Body of pancreas (tissue), 4 donors: Measurements from ENCODE around the gene WWC2.

Experiments
- CTCF ChIP-seq, 7 experiments: fragments of 450-650 bp in 4 of 7; fragments of 200-600 bp in 3 of 7; sonication (generic) in 3 of 7; IDR thresholded peaks; one replicate each; pipeline ENCODE4 v1.5.1; 2016 to 2019; ENCODE audit warnings: antibody characterized with exemption in 7 of 7
- POLR2A ChIP-seq, 3 donors: fragments of 450-650 bp; IDR thresholded peaks; one replicate each; pipeline ENCODE4 v1.6.1; 2016; ENCODE audit warnings: antibody characterized with exemption in 3 of 3, mild to moderate bottlenecking in 2 of 3

DNA sequence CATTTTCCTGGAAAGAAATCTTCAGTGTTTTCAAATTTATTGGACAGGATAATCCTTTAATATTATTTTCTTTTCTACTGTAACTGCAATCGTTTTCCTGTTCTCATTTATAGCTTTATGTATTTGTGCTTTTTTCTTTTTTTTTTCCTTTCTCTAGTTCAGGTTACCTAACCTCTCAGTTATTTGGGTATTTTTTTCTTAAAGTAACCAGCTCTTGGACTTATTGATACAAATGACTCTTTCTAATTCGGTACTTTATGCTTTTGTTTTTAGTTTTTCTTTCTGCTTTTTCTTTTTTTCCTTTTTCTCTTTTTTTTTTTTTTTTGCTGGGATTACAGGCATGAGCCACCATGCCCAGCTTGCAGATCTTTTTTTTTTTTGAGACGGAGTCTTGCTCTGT, 25.2 kb downstream of the WWC2 start:
- TF ChIP-seq CTCF (IDR thresholded peaks at IDR 0.05): no peak
- no peak for TF ChIP-seq POLR2A (IDR thresholded peaks at IDR 0.05)
